ENCODE results near the gene FRMD4A.

Gene FRMD4A

DNA sequence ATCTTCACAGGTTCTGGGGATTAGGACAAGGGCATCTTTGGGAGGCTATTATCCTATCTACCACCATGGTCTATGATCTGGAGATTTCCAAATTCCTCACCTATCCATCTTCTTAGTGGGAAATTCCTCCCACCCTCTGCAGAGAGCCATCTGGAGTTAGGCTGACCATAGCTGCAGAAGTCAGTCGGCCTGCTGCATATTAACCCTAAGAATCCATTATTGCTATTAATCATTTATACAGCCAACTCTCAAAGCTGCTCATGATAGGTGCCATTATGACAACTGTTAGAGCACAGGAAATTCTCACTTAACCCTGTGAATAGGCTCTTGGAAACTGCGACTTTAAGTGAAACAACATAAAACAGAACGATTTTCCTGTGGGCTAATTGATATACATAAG, 60.4 kb downstream of the FRMD4A start:
- Histone ChIP-seq H3K4me1 (ENCODE audit: control insufficient read depth, insufficient read depth, low read length, poor library complexity, severe bottlenecking) (no peaks in the 10 kb centered on the region), H3K9me3 (ENCODE audit: control insufficient read depth, low read length) (no peaks in the 10 kb centered on the region), H3K27me3 (replicated peaks; ENCODE audit: control insufficient read depth, insufficient read depth, low read length, poor library complexity, severe bottlenecking) (no peaks in the 10 kb centered on the region), H3K27ac (ENCODE audit: insufficient read depth, low read length, poor library complexity, severe bottlenecking) (no peak overlapping the region), H3K4me3 (ENCODE audit: insufficient read depth, low read depth, low read length, poor library complexity, severe bottlenecking) (no peak overlapping the region), H3K36me3 (ENCODE audit: control insufficient read depth, insufficient read depth, low read length) (no peaks in the 10 kb centered on the region)
- no peak for DNase-seq

DNA sequence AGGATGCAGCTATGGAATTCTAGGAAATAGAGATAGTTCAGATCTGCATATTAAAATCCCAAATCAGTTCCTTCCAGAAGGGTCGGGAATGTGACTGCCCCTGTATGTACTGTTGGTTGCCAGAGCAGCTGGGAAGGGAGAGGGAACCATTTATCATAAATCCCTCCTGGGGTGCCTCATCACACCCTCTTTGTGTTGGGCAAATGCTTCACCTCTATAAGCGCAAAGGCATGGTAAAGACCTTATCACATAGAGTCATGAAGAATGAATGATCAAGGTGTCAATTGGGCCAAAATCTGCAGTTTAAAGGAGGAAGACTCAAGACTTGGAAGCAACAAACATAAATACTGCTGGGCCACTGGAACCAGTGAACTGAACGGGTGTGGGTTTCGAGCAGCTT, 65.0 kb downstream of the FRMD4A start:
- Histone ChIP-seq H3K27ac (ENCODE audit: insufficient read depth, low read length, poor library complexity, severe bottlenecking) (no peak overlapping the region), H3K36me3 (ENCODE audit: control insufficient read depth, insufficient read depth, low read length) (no peaks in the 10 kb centered on the region), H3K4me3 (ENCODE audit: insufficient read depth, low read depth, low read length, poor library complexity, severe bottlenecking) (no peak overlapping the region), H3K27me3 (replicated peaks; ENCODE audit: control insufficient read depth, insufficient read depth, low read length, poor library complexity, severe bottlenecking) (no peaks in the 10 kb centered on the region), H3K4me1 (ENCODE audit: control insufficient read depth, insufficient read depth, low read length, poor library complexity, severe bottlenecking) (no peaks in the 10 kb centered on the region), H3K9me3 (ENCODE audit: control insufficient read depth, low read length) (no peaks in the 10 kb centered on the region)
- DNase-seq, result no peak

DNA sequence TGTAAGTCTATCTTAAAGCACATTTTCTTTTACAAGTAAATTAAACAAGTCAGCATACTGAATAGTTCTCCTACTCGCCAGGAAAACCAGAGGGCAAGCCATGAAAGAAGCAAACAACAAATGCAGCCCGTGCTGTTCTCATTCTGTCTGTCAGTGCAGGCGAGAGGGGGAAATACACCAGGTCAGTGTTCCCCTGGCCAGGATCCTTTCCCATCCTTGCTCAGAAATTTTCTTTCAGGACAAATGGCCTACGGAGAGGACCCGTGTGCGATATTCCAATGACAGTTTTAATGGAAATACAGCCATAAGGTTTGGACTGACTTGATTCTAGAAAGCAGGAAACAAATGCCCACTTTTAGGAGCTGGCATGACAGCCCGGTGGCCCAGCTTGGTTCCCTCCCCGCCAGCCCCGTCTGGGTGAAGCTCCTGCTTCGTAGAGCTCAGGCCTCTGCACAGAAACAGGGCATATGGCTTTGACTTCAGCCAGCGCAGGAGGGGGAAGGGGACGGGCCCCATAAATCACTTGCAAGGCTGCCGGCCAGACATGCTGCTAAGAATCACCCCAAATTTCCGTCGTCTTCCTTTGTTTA, 67.8 kb downstream of the FRMD4A start:
- DNase-seq, result no peak
- Histone ChIP-seq H3K9me3 (ENCODE audit: control insufficient read depth, low read length) (no peaks in the 10 kb centered on the region), H3K4me3 (ENCODE audit: insufficient read depth, low read depth, low read length, poor library complexity, severe bottlenecking) (no peak overlapping the region), H3K27ac (ENCODE audit: insufficient read depth, low read length, poor library complexity, severe bottlenecking) (no peak overlapping the region), H3K36me3 (ENCODE audit: control insufficient read depth, insufficient read depth, low read length) (no peaks in the 10 kb centered on the region), H3K27me3 (replicated peaks; ENCODE audit: control insufficient read depth, insufficient read depth, low read length, poor library complexity, severe bottlenecking) (no peaks in the 10 kb centered on the region), H3K4me1 (ENCODE audit: control insufficient read depth, insufficient read depth, low read length, poor library complexity, severe bottlenecking) (no peaks in the 10 kb centered on the region)

DNA sequence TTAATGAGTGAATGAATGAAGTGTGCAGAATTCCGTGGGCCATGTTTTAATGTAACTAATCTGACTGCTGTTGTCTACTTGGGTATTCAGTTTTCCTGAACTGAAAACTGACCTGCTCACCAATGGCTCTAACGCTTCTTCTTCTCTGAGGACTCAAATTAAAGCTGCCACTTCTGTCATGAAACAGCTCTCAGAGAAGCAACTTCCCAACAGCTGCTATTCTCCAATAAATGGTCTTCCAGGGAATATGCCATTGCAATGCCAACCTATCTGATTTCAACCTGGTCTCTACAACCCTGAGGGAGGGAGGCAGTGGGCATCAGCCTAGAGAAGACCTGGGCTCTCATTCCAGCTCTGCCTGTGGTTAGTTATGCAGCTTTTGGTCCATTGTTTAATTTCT, 69.4 kb downstream of the FRMD4A start:
- Histone ChIP-seq H3K36me3 (ENCODE audit: control insufficient read depth, insufficient read depth, low read length) (no peaks in the 10 kb centered on the region), H3K9me3 (ENCODE audit: control insufficient read depth, low read length) (no peaks in the 10 kb centered on the region), H3K4me1 (ENCODE audit: control insufficient read depth, insufficient read depth, low read length, poor library complexity, severe bottlenecking) (no peaks in the 10 kb centered on the region), H3K27ac (ENCODE audit: insufficient read depth, low read length, poor library complexity, severe bottlenecking) (no peak overlapping the region), H3K27me3 (replicated peaks; ENCODE audit: control insufficient read depth, insufficient read depth, low read length, poor library complexity, severe bottlenecking) (no peaks in the 10 kb centered on the region), H3K4me3 (ENCODE audit: insufficient read depth, low read depth, low read length, poor library complexity, severe bottlenecking) (no peak overlapping the region)
- no peak for DNase-seq

GRCh38 chr10:14259696-14260566, 70.8 kb downstream of the FRMD4A start:
- no peaks in the 10 kb centered on the region for H3K27me3 ChIP-seq (replicated peaks; ENCODE audit: control insufficient read depth, insufficient read depth, low read length, poor library complexity, severe bottlenecking)
- DNase-seq, result no peak
- no peaks in the 10 kb centered on the region for H3K9me3 ChIP-seq (ENCODE audit: control insufficient read depth, low read length)
- H3K4me1 ChIP-seq (ENCODE audit: control insufficient read depth, insufficient read depth, low read length, poor library complexity, severe bottlenecking), result no peaks in the 10 kb centered on the region
- H3K4me3 ChIP-seq (ENCODE audit: insufficient read depth, low read depth, low read length, poor library complexity, severe bottlenecking), result no peak overlapping the region
- no peak overlapping the region for H3K27ac ChIP-seq (ENCODE audit: insufficient read depth, low read length, poor library complexity, severe bottlenecking)
- H3K36me3 ChIP-seq (ENCODE audit: control insufficient read depth, insufficient read depth, low read length), result no peaks in the 10 kb centered on the region

GRCh38 chr10:14254368-14254767, 76.4 kb downstream of the FRMD4A start:
- Histone ChIP-seq H3K9me3 (ENCODE audit: control insufficient read depth, low read length) (no peaks in the 10 kb centered on the region), H3K36me3 (ENCODE audit: control insufficient read depth, insufficient read depth, low read length) (no peaks in the 10 kb centered on the region), H3K4me3 (ENCODE audit: insufficient read depth, low read depth, low read length, poor library complexity, severe bottlenecking) (no peak overlapping the region), H3K4me1 (ENCODE audit: control insufficient read depth, insufficient read depth, low read length, poor library complexity, severe bottlenecking) (no peaks in the 10 kb centered on the region), H3K27ac (ENCODE audit: insufficient read depth, low read length, poor library complexity, severe bottlenecking) (no peak overlapping the region), H3K27me3 (replicated peaks; ENCODE audit: control insufficient read depth, insufficient read depth, low read length, poor library complexity, severe bottlenecking) (no peaks in the 10 kb centered on the region)
- DNase-seq, result no peak

DNA sequence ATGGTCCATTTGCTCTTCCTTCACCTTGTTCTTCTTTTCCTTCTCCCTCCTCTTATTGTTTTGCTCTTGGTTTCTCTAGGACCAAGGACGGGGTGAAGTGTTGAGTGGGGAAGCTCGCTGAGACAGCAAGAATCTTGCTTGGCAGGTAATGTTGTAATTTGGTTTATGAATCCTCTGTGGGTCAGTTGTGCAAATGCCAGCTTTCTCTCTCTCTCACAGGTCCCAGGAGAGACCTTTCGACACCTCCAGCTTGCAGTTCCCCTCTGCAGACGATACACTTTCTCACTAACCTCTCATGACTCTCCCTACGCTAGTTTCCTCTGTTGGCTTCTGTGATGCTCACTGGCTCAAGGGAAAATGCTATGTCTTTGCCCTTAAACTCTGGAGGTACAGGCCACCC, 77.0 kb downstream of the FRMD4A start:
- Histone ChIP-seq H3K36me3 (ENCODE audit: control insufficient read depth, insufficient read depth, low read length) (no peaks in the 10 kb centered on the region), H3K4me1 (ENCODE audit: control insufficient read depth, insufficient read depth, low read length, poor library complexity, severe bottlenecking) (no peaks in the 10 kb centered on the region), H3K27ac (ENCODE audit: insufficient read depth, low read length, poor library complexity, severe bottlenecking) (no peak overlapping the region), H3K9me3 (ENCODE audit: control insufficient read depth, low read length) (no peaks in the 10 kb centered on the region), H3K27me3 (replicated peaks; ENCODE audit: control insufficient read depth, insufficient read depth, low read length, poor library complexity, severe bottlenecking) (no peaks in the 10 kb centered on the region), H3K4me3 (ENCODE audit: insufficient read depth, low read depth, low read length, poor library complexity, severe bottlenecking) (no peak overlapping the region)
- DNase-seq, result no peak

GRCh38 chr10:14253079-14253478, 77.6 kb downstream of the FRMD4A start:
- DNase-seq, result no peak
- Histone ChIP-seq H3K9me3 (ENCODE audit: control insufficient read depth, low read length) (no peaks in the 10 kb centered on the region), H3K4me1 (ENCODE audit: control insufficient read depth, insufficient read depth, low read length, poor library complexity, severe bottlenecking) (no peaks in the 10 kb centered on the region), H3K27me3 (replicated peaks; ENCODE audit: control insufficient read depth, insufficient read depth, low read length, poor library complexity, severe bottlenecking) (no peaks in the 10 kb centered on the region), H3K27ac (ENCODE audit: insufficient read depth, low read length, poor library complexity, severe bottlenecking) (no peak overlapping the region), H3K4me3 (ENCODE audit: insufficient read depth, low read depth, low read length, poor library complexity, severe bottlenecking) (no peak overlapping the region), H3K36me3 (ENCODE audit: control insufficient read depth, insufficient read depth, low read length) (no peaks in the 10 kb centered on the region)

DNA sequence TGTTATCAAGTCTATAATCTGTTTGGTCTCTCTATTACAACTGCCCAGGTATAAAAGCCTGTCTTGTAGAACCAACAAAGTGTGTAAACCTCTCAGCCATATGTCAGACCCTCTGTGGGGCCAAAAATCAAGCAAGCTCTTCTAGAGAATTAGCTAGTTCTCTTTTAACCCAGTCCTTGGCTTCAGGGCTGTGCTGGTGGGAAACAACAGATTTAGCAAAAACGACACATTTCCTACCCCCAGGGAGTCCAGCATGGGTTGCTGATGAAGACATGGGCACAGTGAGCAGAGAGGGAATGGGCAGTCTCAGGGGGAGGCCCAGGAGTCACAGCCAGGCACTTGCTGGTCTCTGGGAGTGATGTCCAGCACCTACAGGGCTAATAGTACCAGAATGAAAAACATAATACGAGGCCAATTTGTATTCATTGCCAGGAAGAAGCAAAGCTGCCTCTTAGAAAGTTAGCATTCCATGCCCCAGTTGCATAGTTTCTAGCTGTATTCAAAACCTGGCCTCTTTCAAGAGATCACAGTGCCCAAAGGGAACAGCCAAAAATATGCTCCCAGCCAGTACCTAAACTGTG, 80.1 kb downstream of the FRMD4A start:
- H3K36me3 ChIP-seq (ENCODE audit: control insufficient read depth, insufficient read depth, low read length), result no peaks in the 10 kb centered on the region
- H3K27ac ChIP-seq (ENCODE audit: insufficient read depth, low read length, poor library complexity, severe bottlenecking), result no peak overlapping the region
- no peaks in the 10 kb centered on the region for H3K4me1 ChIP-seq (ENCODE audit: control insufficient read depth, insufficient read depth, low read length, poor library complexity, severe bottlenecking)
- H3K27me3 ChIP-seq (replicated peaks; ENCODE audit: control insufficient read depth, insufficient read depth, low read length, poor library complexity, severe bottlenecking), result no peaks in the 10 kb centered on the region
- no peaks in the 10 kb centered on the region for H3K9me3 ChIP-seq (ENCODE audit: control insufficient read depth, low read length)
- DNase-seq, result no peak
- no peak overlapping the region for H3K4me3 ChIP-seq (ENCODE audit: insufficient read depth, low read depth, low read length, poor library complexity, severe bottlenecking)

- Histone ChIP-seq H3K9me3 (ENCODE audit: control insufficient read depth, low read length) (no peaks in the 10 kb centered on the region), H3K27me3 (replicated peaks; ENCODE audit: control insufficient read depth, insufficient read depth, low read length, poor library complexity, severe bottlenecking) (no peaks in the 10 kb centered on the region), H3K4me1 (ENCODE audit: control insufficient read depth, insufficient read depth, low read length, poor library complexity, severe bottlenecking) (no peaks in the 10 kb centered on the region), H3K36me3 (ENCODE audit: control insufficient read depth, insufficient read depth, low read length) (no peaks in the 10 kb centered on the region), H3K4me3 (ENCODE audit: insufficient read depth, low read depth, low read length, poor library complexity, severe bottlenecking) (no peak overlapping the region), H3K27ac (ENCODE audit: insufficient read depth, low read length, poor library complexity, severe bottlenecking) (no peak overlapping the region)
- no peak for DNase-seq
Observed at GRCh38 chr10:14247377-14248116, 83.2 kb downstream of the FRMD4A start.

Data from effector memory CD4-positive, alpha-beta T cell (primary cell).